ENCODE results near the gene TPM2. TPM values are rescaled to one million over a fixed set of nuclear protein-coding genes. Genes with fewer than 3 reads are reported as not detected.

Gene TPM2
- total RNA-seq, 1 experiment from 2014 or later, result 138 TPM

GRCh38 chr9:35653611-35654010 lies 36.1 kb downstream of the TPM2 start:
- BruUV-seq (replicated peaks), result no TSS peak
- Mint-ChIP-seq H3K9me3 (ENCODE audit: low read depth, unreplicated experiment) (no peaks in the 10 kb centered on the region), H3K36me3 (ENCODE audit: insufficient read depth, unreplicated experiment) (peaks cover 17% of the 10 kb centered on the region), H3K27ac (ENCODE audit: unreplicated experiment) (no peak overlapping the region), H3K4me3 (ENCODE audit: low read depth, unreplicated experiment) (no peak overlapping the region), H3K27me3 (ENCODE audit: unreplicated experiment) (peaks cover 5% of the 10 kb centered on the region), H3K4me1 (ENCODE audit: low read depth, unreplicated experiment) (no peaks in the 10 kb centered on the region)
- intact Hi-C loops (cut with micrococcal nuclease; ENCODE audit: unreplicated experiment), result no loop called here
- no peak for DNase-seq
- CTCF ChIA-PET, result no interaction called here
- no peak for TF ChIP-seq CTCF (IDR thresholded peaks at IDR 0.05; ENCODE audit: unreplicated experiment)

DNA sequence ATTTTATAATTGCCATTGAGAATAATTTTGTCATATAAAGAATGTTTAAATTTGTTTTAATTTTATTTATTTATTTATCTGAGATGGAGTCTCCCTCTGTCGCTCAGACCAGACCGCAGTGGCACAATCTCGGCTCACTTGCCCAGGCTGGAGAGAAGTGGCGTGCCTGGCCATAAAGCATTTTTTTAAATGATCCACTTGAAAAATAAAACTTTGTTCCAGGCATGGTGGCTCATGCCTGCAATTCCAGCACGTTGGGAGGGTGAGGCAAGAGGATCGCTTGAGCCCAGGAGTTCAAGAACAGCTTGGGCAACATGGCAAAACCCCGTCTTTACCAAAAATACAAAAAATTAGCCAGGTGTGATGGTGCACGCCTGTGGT lies 36.9 kb downstream of the TPM2 start:
- Mint-ChIP-seq H3K4me3 (ENCODE audit: low read depth, unreplicated experiment) (no peak overlapping the region), H3K9me3 (ENCODE audit: low read depth, unreplicated experiment) (no peaks in the 10 kb centered on the region), H3K36me3 (ENCODE audit: insufficient read depth, unreplicated experiment) (peaks cover 10% of the 10 kb centered on the region), H3K4me1 (ENCODE audit: low read depth, unreplicated experiment) (peaks cover 7% of the 10 kb centered on the region), H3K27me3 (ENCODE audit: unreplicated experiment) (peaks cover 13% of the 10 kb centered on the region), H3K27ac (ENCODE audit: unreplicated experiment) (no peak overlapping the region)
- intact Hi-C loops (cut with micrococcal nuclease; ENCODE audit: unreplicated experiment), result no loop called here
- BruUV-seq (replicated peaks), result no TSS peak
- no peak for TF ChIP-seq CTCF (IDR thresholded peaks at IDR 0.05; ENCODE audit: unreplicated experiment)
- CTCF ChIA-PET, result no interaction called here
- DNase-seq, result no peak

GRCh38 chr9:35651956-35652828 lies 37.5 kb downstream of the TPM2 start:
- no TSS peak for BruUV-seq (replicated peaks)
- H3K4me1 Mint-ChIP-seq (ENCODE audit: low read depth, unreplicated experiment), result peaks cover 12% of the 10 kb centered on the region
- no peak for DNase-seq
- intact Hi-C loops (cut with micrococcal nuclease; ENCODE audit: unreplicated experiment), result no loop called here
- no peaks in the 10 kb centered on the region for H3K9me3 Mint-ChIP-seq (ENCODE audit: low read depth, unreplicated experiment)
- no peak overlapping the region for H3K27ac Mint-ChIP-seq (ENCODE audit: unreplicated experiment)
- no peak for TF ChIP-seq CTCF (IDR thresholded peaks at IDR 0.05; ENCODE audit: unreplicated experiment)
- CTCF ChIA-PET, result no interaction called here
- peaks cover 19% of the 10 kb centered on the region for H3K27me3 Mint-ChIP-seq (ENCODE audit: unreplicated experiment)
- H3K4me3 Mint-ChIP-seq (ENCODE audit: low read depth, unreplicated experiment), result no peak overlapping the region
- peaks cover 3% of the 10 kb centered on the region for H3K36me3 Mint-ChIP-seq (ENCODE audit: insufficient read depth, unreplicated experiment)

GRCh38 chr9:35650341-35651158 lies 39.2 kb downstream of the TPM2 start, which contains the start of gene SIT1:
SIT1 (minus strand) TSS chr9:35650931; CDS start chr9:35650853, 78 bp downstream.
- intact Hi-C loops (cut with micrococcal nuclease; ENCODE audit: unreplicated experiment), result no loop called here
- no peak within 1 kb of the TSS for H3K4me3 Mint-ChIP-seq (ENCODE audit: low read depth, unreplicated experiment)
- peaks cover 22% of the 10 kb centered on the region for H3K27me3 Mint-ChIP-seq (ENCODE audit: unreplicated experiment)
- DNase-seq, result no peak
- TF ChIP-seq CTCF (IDR thresholded peaks at IDR 0.05; ENCODE audit: unreplicated experiment), result no peak
- no peaks in the 10 kb centered on the region for H3K9me3 Mint-ChIP-seq (ENCODE audit: low read depth, unreplicated experiment)
- CTCF ChIA-PET, result no interaction called here
- BruUV-seq (replicated peaks), result no TSS peak
- peaks cover 12% of the 10 kb centered on the region for H3K4me1 Mint-ChIP-seq (ENCODE audit: low read depth, unreplicated experiment)
- peaks cover 12% of the 10 kb centered on the region for H3K36me3 Mint-ChIP-seq (ENCODE audit: insufficient read depth, unreplicated experiment)
- no peak within 1 kb of the TSS for H3K27ac Mint-ChIP-seq (ENCODE audit: unreplicated experiment)
